ENCODE measurements around the gene APBB2.

The APBB2 gene

DNA sequence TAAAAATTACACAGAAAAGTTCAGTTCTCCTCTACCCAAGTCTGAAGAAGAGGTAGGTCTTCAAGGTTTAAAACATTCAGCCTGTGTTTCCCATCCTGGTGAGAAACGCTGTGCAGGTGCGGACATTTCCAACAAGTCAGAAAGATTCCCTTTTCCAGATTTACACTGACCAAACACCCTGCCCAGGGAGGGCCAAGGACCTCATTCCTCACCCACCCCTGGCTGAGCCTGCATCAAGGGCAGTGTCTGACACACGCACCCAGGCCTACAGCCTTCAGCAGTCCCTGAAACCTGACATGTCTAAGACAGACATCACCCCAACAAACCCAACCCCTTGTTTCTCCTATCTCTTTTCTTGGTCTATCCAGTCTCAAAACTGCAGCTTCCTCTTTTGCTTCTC, 105.9 kb downstream of the APBB2 start:
- H3K27me3 ChIP-seq (ENCODE audit: insufficient read depth, low read length) = no peaks in the 10 kb centered on the region
- no peaks in the 10 kb centered on the region; the same call in 1 of the 2 replicates for H3K36me3 ChIP-seq (ENCODE audit: insufficient read depth, low read length)
- H2AFZ ChIP-seq (ENCODE audit: low read length, unreplicated experiment) = no peak overlapping the region
- peaks cover 61% of the 10 kb centered on the region for H3K79me2 ChIP-seq (ENCODE audit: control insufficient read depth, insufficient read depth, low read length, unreplicated experiment)
- no peak overlapping the region for H3K4me3 ChIP-seq (ENCODE audit: low read depth, low read length)
- no peak overlapping the region for H3K27ac ChIP-seq (ENCODE audit: low read depth, low read length)
- peaks cover 16% of the 10 kb centered on the region for H3K4me1 ChIP-seq (ENCODE audit: control insufficient read depth, insufficient read depth, low read length, unreplicated experiment)

DNA sequence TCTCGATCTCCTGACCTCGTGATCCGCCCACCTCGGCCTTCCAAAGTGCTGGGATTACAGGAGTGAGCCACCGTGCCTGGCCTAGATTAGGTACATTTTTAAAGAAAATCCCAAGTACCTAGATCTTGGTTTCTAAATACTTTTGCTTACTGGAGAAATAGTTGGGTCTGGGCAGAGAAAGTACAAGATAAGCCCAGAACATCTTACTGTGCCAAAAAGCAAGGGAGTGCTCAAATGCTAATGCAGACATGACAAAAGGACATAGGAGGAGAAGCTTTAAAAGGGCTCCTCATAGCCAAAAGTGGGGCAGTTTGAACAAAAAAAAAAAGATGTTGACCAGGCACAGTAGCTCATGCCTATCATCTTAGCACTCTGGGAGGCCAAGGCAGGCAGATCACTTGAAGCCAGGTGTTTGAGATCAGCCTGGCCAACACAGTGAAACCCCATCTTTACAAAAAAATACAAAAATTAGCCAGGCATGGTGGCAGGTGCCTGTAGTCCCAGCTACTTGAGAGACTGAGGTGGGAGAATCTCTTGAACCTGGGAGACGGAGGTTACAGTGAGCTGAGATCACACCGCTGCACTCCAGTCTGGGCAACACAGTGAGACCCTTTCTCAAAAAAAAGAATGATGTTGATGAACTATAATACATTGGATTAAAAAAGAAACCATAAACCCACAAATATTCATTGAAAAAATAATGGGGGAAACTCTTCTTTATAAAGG, 107.5 kb downstream of the APBB2 start:
- Histone ChIP-seq H3K27ac (ENCODE audit: low read depth, low read length) (no peak overlapping the region), H3K79me2 (ENCODE audit: control insufficient read depth, insufficient read depth, low read length, unreplicated experiment) (peaks cover 58% of the 10 kb centered on the region), H3K4me3 (ENCODE audit: low read depth, low read length) (no peak overlapping the region), H2AFZ (ENCODE audit: low read length, unreplicated experiment) (no peak overlapping the region), H3K4me1 (ENCODE audit: control insufficient read depth, insufficient read depth, low read length, unreplicated experiment) (peaks cover 16% of the 10 kb centered on the region), H3K36me3 (ENCODE audit: insufficient read depth, low read length) (no peaks in the 10 kb centered on the region; the same call in 1 of the 2 replicates), H3K27me3 (ENCODE audit: insufficient read depth, low read length) (no peaks in the 10 kb centered on the region)

DNA sequence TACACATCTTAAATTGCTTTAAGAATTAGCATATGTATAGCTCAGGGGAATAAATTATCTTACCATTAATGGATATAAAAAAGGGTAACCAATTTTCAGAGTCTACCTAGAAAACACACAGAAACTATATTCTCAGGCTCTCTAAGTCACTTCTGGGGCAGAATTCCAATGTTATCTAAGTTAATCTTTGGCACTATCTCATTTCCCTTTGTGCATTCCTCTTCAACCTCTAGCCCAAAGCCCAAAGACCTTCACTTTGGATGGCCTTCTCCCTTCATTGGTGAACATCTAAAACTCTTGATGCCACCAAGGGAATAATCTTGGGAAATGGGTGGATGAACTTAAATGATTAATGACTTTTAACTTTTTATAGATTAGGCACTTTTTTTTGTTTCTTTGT, 108.3 kb downstream of the APBB2 start:
- Histone ChIP-seq H3K27me3 (ENCODE audit: insufficient read depth, low read length) (no peaks in the 10 kb centered on the region), H3K79me2 (ENCODE audit: control insufficient read depth, insufficient read depth, low read length, unreplicated experiment) (peaks cover 51% of the 10 kb centered on the region), H2AFZ (ENCODE audit: low read length, unreplicated experiment) (no peak overlapping the region), H3K27ac (ENCODE audit: low read depth, low read length) (no peak overlapping the region), H3K4me1 (ENCODE audit: control insufficient read depth, insufficient read depth, low read length, unreplicated experiment) (peaks cover 16% of the 10 kb centered on the region), H3K4me3 (ENCODE audit: low read depth, low read length) (no peak overlapping the region), H3K36me3 (ENCODE audit: insufficient read depth, low read length) (no peaks in the 10 kb centered on the region; the same call in 1 of the 2 replicates)

DNA sequence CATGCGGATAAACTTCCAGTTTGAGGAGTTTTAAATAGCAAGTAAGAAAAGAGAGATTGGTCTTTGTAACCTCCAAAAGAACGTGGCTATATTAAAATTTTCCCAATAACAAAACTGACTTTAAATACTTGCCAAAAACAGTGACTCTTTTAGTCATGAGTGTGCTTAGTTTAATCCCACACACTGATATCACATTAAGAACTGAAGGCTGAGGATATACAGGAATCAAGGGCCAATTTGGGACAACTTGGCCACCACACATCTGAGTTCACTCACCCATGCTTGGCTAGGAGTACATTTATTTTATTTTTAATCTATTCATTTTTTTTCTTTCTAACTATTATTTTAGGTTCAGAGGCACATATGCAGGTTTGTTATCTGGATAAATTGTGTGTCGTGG, 110.2 kb downstream of the APBB2 start:
- H3K4me1 ChIP-seq (ENCODE audit: control insufficient read depth, insufficient read depth, low read length, unreplicated experiment) = peaks cover 16% of the 10 kb centered on the region
- H3K79me2 ChIP-seq (ENCODE audit: control insufficient read depth, insufficient read depth, low read length, unreplicated experiment) = peaks cover 43% of the 10 kb centered on the region
- no peak overlapping the region for H3K4me3 ChIP-seq (ENCODE audit: low read depth, low read length)
- H2AFZ ChIP-seq (ENCODE audit: low read length, unreplicated experiment) = no peak overlapping the region
- no peaks in the 10 kb centered on the region for H3K27me3 ChIP-seq (ENCODE audit: insufficient read depth, low read length)
- peaks cover 3% of the 10 kb centered on the region; the same call in 1 of the 2 replicates for H3K36me3 ChIP-seq (ENCODE audit: insufficient read depth, low read length)
- H3K27ac ChIP-seq (ENCODE audit: low read depth, low read length) = no peak overlapping the region

DNA sequence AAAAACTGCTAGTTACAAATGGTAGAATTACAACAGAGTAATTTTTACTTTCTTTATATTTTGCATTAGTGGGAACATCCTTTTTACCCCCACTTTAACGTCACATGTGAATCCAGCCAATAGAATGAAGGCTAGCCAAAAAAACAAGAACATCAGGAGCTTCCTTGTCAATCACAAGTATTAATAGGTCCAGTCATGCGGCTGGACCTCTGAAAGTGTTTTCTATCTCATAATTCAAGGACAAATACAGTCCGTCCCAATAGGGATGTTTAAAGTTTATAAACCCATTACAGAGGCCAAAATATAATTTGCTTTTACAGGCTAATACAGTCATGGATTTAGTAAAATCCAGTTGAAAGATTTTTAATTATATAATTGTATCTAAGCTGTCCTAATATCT, 110.7 kb downstream of the APBB2 start:
- Histone ChIP-seq H3K27ac (ENCODE audit: low read depth, low read length) (no peak overlapping the region), H3K27me3 (ENCODE audit: insufficient read depth, low read length) (no peaks in the 10 kb centered on the region), H3K4me1 (ENCODE audit: control insufficient read depth, insufficient read depth, low read length, unreplicated experiment) (peaks cover 20% of the 10 kb centered on the region), H3K4me3 (ENCODE audit: low read depth, low read length) (no peak overlapping the region), H3K36me3 (ENCODE audit: insufficient read depth, low read length) (peaks cover 3% of the 10 kb centered on the region; the same call in 1 of the 2 replicates), H2AFZ (ENCODE audit: low read length, unreplicated experiment) (no peak overlapping the region), H3K79me2 (ENCODE audit: control insufficient read depth, insufficient read depth, low read length, unreplicated experiment) (peaks cover 43% of the 10 kb centered on the region)

DNA sequence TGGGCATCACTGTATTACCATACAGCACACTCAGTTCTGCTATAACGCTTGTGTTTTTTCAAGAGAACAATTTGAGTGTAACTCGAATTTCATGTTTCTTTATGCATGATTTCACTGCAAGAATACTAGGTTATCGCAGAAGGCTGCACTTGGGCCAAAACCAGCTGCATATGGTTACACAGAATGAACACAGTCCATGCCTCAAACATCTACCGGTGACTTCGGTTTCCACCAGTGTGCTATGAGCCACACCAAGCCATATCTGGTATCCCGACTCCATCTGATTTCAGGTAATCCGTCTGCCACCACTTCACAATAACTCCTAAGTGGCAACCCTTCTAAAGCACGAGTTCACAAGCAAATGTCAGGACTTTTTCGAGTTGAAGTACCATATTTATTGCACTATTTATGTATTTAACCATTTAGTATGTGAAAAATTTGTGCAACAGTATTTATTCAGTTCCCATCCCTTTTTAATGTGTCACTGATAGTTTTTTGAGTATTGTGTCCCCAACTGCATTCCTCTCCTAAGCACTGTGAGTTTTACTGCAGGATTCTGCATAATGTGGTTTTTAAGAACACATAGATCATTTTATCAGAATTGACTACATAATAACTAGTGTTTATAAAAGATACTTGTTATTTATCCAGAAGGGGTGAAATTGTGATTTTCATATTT, 111.8 kb downstream of the APBB2 start:
- H3K27ac ChIP-seq (ENCODE audit: low read depth, low read length) = no peak overlapping the region
- H3K4me3 ChIP-seq (ENCODE audit: low read depth, low read length) = no peak overlapping the region
- H3K27me3 ChIP-seq (ENCODE audit: insufficient read depth, low read length) = no peaks in the 10 kb centered on the region
- H2AFZ ChIP-seq (ENCODE audit: low read length, unreplicated experiment) = no peak overlapping the region
- H3K4me1 ChIP-seq (ENCODE audit: control insufficient read depth, insufficient read depth, low read length, unreplicated experiment) = peaks cover 22% of the 10 kb centered on the region
- H3K36me3 ChIP-seq (ENCODE audit: insufficient read depth, low read length) = peaks cover 3% of the 10 kb centered on the region; the same call in 1 of the 2 replicates
- peaks cover 45% of the 10 kb centered on the region for H3K79me2 ChIP-seq (ENCODE audit: control insufficient read depth, insufficient read depth, low read length, unreplicated experiment)

DNA sequence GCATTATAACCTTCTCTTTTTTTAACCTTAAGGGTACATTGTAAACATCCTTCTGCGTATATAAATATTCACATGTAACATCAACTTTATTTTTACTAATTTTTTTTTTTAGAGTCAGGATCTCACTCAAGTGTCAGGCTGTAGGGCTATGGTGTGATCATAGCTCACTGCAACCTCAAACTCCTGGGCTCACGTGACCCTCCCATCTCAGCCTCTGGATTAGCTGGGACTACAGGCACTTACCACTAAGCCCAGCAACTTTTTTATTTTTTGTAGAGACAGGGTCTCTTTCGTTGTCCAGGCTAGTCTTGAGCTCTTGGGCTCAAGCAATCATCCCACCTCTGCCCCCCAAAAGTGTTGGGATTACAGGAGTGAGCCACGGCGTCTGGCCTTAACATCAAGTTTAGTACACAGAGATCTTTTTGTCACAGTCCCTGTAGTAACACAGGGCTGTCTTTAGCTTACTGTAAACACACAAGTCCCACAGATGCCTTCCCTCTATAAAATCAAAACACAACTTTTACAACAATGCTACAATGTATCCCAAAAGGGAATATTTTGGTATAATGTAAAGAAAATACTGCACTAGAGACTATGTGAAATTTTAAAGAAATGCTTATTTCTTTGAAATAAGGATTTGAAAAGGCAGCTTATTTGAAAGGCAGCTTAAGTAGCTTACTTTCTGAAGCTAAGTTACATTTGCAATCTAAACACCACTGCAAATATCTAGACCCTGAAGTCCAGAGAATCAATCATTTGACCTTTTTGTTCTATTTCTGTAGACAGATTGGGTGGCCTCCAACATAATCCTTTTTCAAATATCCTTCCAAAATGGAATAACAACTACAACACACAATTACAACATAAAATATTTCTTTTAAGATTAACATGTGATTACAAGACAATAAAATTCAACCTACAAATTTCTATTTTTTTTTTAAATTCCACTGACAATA, 116.0 kb downstream of the APBB2 start:
- Histone ChIP-seq H2AFZ (ENCODE audit: low read length, unreplicated experiment) (no peak overlapping the region), H3K27me3 (ENCODE audit: insufficient read depth, low read length) (no peaks in the 10 kb centered on the region), H3K4me3 (ENCODE audit: low read depth, low read length) (no peak overlapping the region), H3K36me3 (ENCODE audit: insufficient read depth, low read length) (0 out of 2 replicates have a peak, but pooled peaks cover 3% of the 10 kb centered on the region), H3K79me2 (ENCODE audit: control insufficient read depth, insufficient read depth, low read length, unreplicated experiment) (peaks cover 23% of the 10 kb centered on the region), H3K4me1 (ENCODE audit: control insufficient read depth, insufficient read depth, low read length, unreplicated experiment) (peaks cover 8% of the 10 kb centered on the region), H3K27ac (ENCODE audit: low read depth, low read length) (no peak overlapping the region)

DNA sequence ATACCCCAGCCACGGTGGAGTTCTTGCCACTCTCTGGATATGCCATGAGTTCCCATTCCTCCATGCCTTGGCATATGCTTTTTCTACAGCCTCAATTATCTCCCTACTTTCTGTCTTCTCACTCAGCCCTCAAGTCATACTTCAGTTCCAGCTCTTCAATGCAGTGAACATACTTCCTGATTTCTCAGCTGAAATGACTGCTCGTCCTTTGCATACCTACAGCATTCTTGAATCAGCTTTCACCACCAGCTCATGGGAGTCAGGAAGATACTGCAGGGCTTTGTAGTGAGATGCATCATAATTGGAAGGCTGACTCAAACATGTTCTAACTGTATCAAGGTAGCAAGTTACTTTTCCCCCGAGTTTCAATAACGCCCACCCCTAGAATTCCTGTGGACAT, 118.4 kb downstream of the APBB2 start:
- Histone ChIP-seq H3K27me3 (ENCODE audit: insufficient read depth, low read length) (no peaks in the 10 kb centered on the region), H3K79me2 (ENCODE audit: control insufficient read depth, insufficient read depth, low read length, unreplicated experiment) (peaks cover 17% of the 10 kb centered on the region), H3K4me3 (ENCODE audit: low read depth, low read length) (no peak overlapping the region), H2AFZ (ENCODE audit: low read length, unreplicated experiment) (no peak overlapping the region), H3K27ac (ENCODE audit: low read depth, low read length) (no peak overlapping the region), H3K4me1 (ENCODE audit: control insufficient read depth, insufficient read depth, low read length, unreplicated experiment) (peaks cover 8% of the 10 kb centered on the region), H3K36me3 (ENCODE audit: insufficient read depth, low read length) (peaks cover 3% of the 10 kb centered on the region; the same call in 1 of the 2 replicates)

DNA sequence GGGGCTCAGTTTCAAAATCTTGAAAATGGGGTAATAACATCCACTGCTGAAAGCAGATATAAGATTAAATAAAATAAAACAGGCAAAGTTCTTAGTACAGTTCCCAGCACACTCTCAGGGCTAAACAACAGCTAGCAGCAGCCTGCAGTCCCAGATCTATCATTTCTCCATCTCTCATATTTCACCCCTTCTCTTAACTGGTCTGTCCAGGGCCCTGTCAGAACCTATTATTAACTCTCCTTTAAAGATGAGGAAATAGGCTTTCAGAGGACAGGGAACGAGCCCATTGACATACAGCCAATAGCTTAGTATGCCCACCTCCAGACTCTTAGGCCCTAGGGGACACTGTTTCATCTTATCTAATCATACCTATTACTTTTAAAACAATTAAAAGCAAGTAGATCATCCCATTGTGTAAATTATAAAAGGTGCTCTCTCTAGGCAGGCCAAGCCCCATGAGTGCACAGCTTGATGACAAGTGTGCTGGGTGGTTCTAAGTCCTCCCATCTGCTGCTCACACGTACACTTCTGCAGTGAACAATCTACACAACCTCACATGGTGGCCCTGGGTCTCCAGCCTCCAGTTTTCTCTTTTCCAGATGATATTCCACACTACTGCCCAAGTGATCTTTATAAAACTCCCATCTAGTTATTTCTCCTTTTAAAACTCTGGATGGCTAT, 119.0 kb downstream of the APBB2 start:
- Histone ChIP-seq H3K27me3 (ENCODE audit: insufficient read depth, low read length) (no peaks in the 10 kb centered on the region), H2AFZ (ENCODE audit: low read length, unreplicated experiment) (no peak overlapping the region), H3K27ac (ENCODE audit: low read depth, low read length) (no peak overlapping the region), H3K4me1 (ENCODE audit: control insufficient read depth, insufficient read depth, low read length, unreplicated experiment) (peaks cover 8% of the 10 kb centered on the region), H3K79me2 (ENCODE audit: control insufficient read depth, insufficient read depth, low read length, unreplicated experiment) (peaks cover 17% of the 10 kb centered on the region), H3K36me3 (ENCODE audit: insufficient read depth, low read length) (peaks cover 3% of the 10 kb centered on the region; the same call in 1 of the 2 replicates), H3K4me3 (ENCODE audit: low read depth, low read length) (no peak overlapping the region)

DNA sequence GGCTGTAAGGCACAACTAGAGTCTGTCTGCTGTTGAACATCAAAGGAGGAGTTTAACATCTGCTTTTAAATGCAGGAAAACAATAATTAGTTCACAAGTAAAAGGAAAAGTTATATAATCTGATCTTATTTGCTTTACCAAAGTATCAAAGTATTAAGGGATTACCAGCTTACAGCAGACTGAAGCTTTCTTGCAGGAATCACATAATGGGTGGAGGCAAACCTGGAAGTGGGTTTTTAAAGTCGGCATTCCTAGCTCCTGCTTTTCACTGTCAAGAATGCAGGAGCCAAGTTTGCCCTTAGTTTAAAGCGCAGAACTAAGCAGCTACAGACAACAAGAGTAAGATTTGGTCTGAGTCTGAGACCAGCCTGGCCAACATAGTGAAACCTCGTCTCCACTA, 122.2 kb downstream of the APBB2 start:
- H3K27ac ChIP-seq (ENCODE audit: low read depth, low read length) = no peak overlapping the region
- no peaks in the 10 kb centered on the region for H3K27me3 ChIP-seq (ENCODE audit: insufficient read depth, low read length)
- H3K36me3 ChIP-seq (ENCODE audit: insufficient read depth, low read length) = peaks cover 8% of the 10 kb centered on the region
- peaks cover 17% of the 10 kb centered on the region for H3K79me2 ChIP-seq (ENCODE audit: control insufficient read depth, insufficient read depth, low read length, unreplicated experiment)
- no peak overlapping the region for H3K4me3 ChIP-seq (ENCODE audit: low read depth, low read length)
- H2AFZ ChIP-seq (ENCODE audit: low read length, unreplicated experiment) = no peak overlapping the region
- H3K4me1 ChIP-seq (ENCODE audit: control insufficient read depth, insufficient read depth, low read length, unreplicated experiment) = no peaks in the 10 kb centered on the region

Measured in ACC112 (cell line).